Endothelial cell of umbilical vein (primary cell): ENCODE data around the gene DLEC1. TPM values are rescaled to one million over a fixed set of nuclear protein-coding genes. Genes with fewer than 3 reads are reported as not detected.
"Not testable (repeated sequence)": the region's sequence is repeated elsewhere in the genome, so short reads cannot be mapped to it uniquely, and the experiment has no call there.

Source experiments
- BruUV-seq: library from RNA; stranded (reverse); fragments of 400-500 nt; replicated peaks from 2 replicates; lab custom pipeline; 2021; lab: Mats Ljungman, UMichigan
- CTCF ChIA-PET: fragments of 300-600, 350-600 bp; sonication (Branson Sonifier 250); formaldehyde crosslinking; loops from one replicate; lab custom pipeline; 2021; ENCODE audit warnings: antibody characterized with exemption, inconsistent platforms; lab: Charles Lee
- POLR2A ChIA-PET: fragments of 300-600, 350-600 bp; sonication (Branson Sonifier 250); formaldehyde crosslinking; loops from one replicate; lab custom pipeline; 2021; ENCODE audit warnings: antibody characterized with exemption, inconsistent platforms; lab: Charles Lee
- DNase-seq: peaks from one replicate; pipeline ENCODE4 v3.0.0-alpha.2; 2011; ENCODE audit warnings: low read depth, low spot score
- FAIRE-seq: peaks from 2 replicates; lab custom pipeline; 2011; peaks lifted over from hg19 to GRCh38; lab: Jason Lieb, UNC
- H2AFZ ChIP-seq: 2 replicates; pipeline ENCODE4 v1.6.0; 2012; ENCODE audit warnings: low read depth, low read length, control low read depth, inconsistent platforms
- H3K27ac ChIP-seq: 2 replicates; pipeline ENCODE4 v1.5.1; 2011; ENCODE audit warnings: low read depth, mild to moderate bottlenecking, control low read depth, low read length, moderate library complexity; ENCODE audit not compliant: insufficient read depth
- H3K27me3 ChIP-seq, 2 experiments: 2 replicates each; pipeline versions ENCODE4 v1.6.0 to v1.6.1; 2011; ENCODE audit warnings: low read length in 2 of 2, mixed read lengths in 1 of 2; ENCODE audit not compliant: control insufficient read depth in 2 of 2, insufficient read depth in 2 of 2
- H3K36me3 ChIP-seq, 2 experiments: 2 replicates in 1 of 2; 3 replicates in 1 of 2; pipeline ENCODE4 v1.5.1; 2011; ENCODE audit warnings: low read length in 2 of 2, mild to moderate bottlenecking in 1 of 2, moderate library complexity in 1 of 2; ENCODE audit not compliant: control insufficient read depth in 2 of 2, insufficient read depth in 2 of 2; ENCODE audit errors: extremely low read depth in 1 of 2
- H3K4me1 ChIP-seq: 3 replicates; pipeline ENCODE4 v1.5.1; 2011; ENCODE audit warnings: mild to moderate bottlenecking, low read length; ENCODE audit not compliant: control insufficient read depth, insufficient read depth; ENCODE audit errors: extremely low read depth
- H3K4me2 ChIP-seq: 2 replicates; pipeline ENCODE4 v1.6.1; 2011; ENCODE audit warnings: low read length, control low read depth, mixed read lengths; ENCODE audit not compliant: insufficient read depth
- H3K4me3 ChIP-seq, 3 experiments: fragments of 200-600 bp in 1 of 3; sonication (generic), shearing (Covaris generic) in 1 of 3; replicated peaks in 1 of 3; 2 replicates each; pipeline ENCODE4 v1.5.1; 2011 to 2016; ENCODE audit warnings: control low read depth in 3 of 3, low read length in 3 of 3, mild to moderate bottlenecking in 2 of 3, inconsistent platforms in 1 of 3, low read depth in 1 of 3, moderate library complexity in 1 of 3; ENCODE audit not compliant: insufficient read depth in 1 of 3
- H3K79me2 ChIP-seq: 2 replicates; pipeline ENCODE4 v1.6.0; 2012; ENCODE audit warnings: low read length, inconsistent platforms; ENCODE audit not compliant: control insufficient read depth, insufficient read depth
- H3K9ac ChIP-seq: replicated peaks from 2 replicates; pipeline ENCODE3; 2011; ENCODE audit warnings: low read length, control low read depth; ENCODE audit not compliant: insufficient read depth; ENCODE audit errors: extremely low read depth
- H3K9me1 ChIP-seq: replicated peaks from 3 replicates; pipeline ENCODE4 v1.6.0; 2011; ENCODE audit warnings: mild to moderate bottlenecking, low read length; ENCODE audit not compliant: control insufficient read depth, insufficient read depth; ENCODE audit errors: extremely low read depth
- H3K9me3 ChIP-seq: replicated peaks from 2 replicates; pipeline ENCODE4 v1.5.1; 2012; ENCODE audit warnings: low read length, inconsistent platforms; ENCODE audit not compliant: control insufficient read depth, insufficient read depth
- H4K20me1 ChIP-seq: replicated peaks from 2 replicates; pipeline ENCODE3; 2011; ENCODE audit warnings: mild to moderate bottlenecking, low read length; ENCODE audit not compliant: control insufficient read depth, insufficient read depth; ENCODE audit errors: extremely low read depth
- CTCF ChIP-seq, 2 donors: IDR thresholded peaks; 1 replicate in 1 of 2; 2 replicates in 1 of 2; pipeline ENCODE4 v1.5.1; 2011; ENCODE audit warnings: low read length in 2 of 2, mild to moderate bottlenecking in 2 of 2, moderate library complexity in 2 of 2, control low read depth in 1 of 2, inconsistent platforms in 1 of 2, low read depth in 1 of 2; ENCODE audit not compliant: insufficient read depth in 1 of 2; ENCODE audit errors: extremely low read depth in 1 of 2
- EZH2 ChIP-seq: IDR thresholded peaks from 2 replicates; pipeline ENCODE4 v1.6.1; 2012; ENCODE audit warnings: borderline replicate concordance, low read depth, mild to moderate bottlenecking, moderate library complexity, low read length, inconsistent platforms; ENCODE audit not compliant: severe bottlenecking
- FOS ChIP-seq: IDR thresholded peaks from 2 replicates; pipeline ENCODE4 v1.6.1; 2011; ENCODE audit warnings: mild to moderate bottlenecking, low read length, moderate library complexity, borderline replicate concordance; ENCODE audit not compliant: insufficient read depth
- GATA2 ChIP-seq: IDR thresholded peaks from 2 replicates; pipeline ENCODE4 v1.7.0; 2011; ENCODE audit warnings: low read depth, mild to moderate bottlenecking, moderate library complexity, mixed read lengths, low read length; ENCODE audit not compliant: insufficient read length, insufficient read depth
- JUN ChIP-seq: IDR thresholded peaks from 2 replicates; pipeline ENCODE4 v1.6.1; 2011; ENCODE audit warnings: borderline replicate concordance, low read depth; ENCODE audit not compliant: insufficient read length, insufficient read depth
- MAX ChIP-seq: IDR thresholded peaks from 2 replicates; pipeline ENCODE4 v1.6.1; 2011; ENCODE audit not compliant: insufficient read depth, insufficient read length
- MYC ChIP-seq: IDR thresholded peaks from one replicate; pipeline ENCODE4 v1.6.1; 2011; ENCODE audit warnings: mild to moderate bottlenecking, low read depth, low read length
- POLR2A ChIP-seq: IDR thresholded peaks from 2 replicates; pipeline ENCODE4 v1.6.1; 2012; ENCODE audit warnings: low read depth, mild to moderate bottlenecking, control low read depth, low read length
- POLR2AphosphoS5 ChIP-seq: IDR thresholded peaks from 2 replicates; pipeline ENCODE4 v1.6.1; 2012; ENCODE audit warnings: low read depth, mild to moderate bottlenecking, control low read depth, low read length, moderate library complexity; ENCODE audit not compliant: insufficient read depth
- dilution Hi-C: fragments of 300-500 bp; cut with MboI; formaldehyde crosslinking; loops from one replicate; pipeline ENCODE4 v1.15.0; 2019; ENCODE audit warnings: low sequenced_read_pairs; ENCODE audit not compliant: extremely low pct_ligation_motif_present
- intact Hi-C: fragments of 100-400 bp; cut with micrococcal nuclease; formaldehyde crosslinking; loops from one replicate; pipeline ENCODE4 v1.10.0; 2022
- polyA plus RNA-seq, 4 experiments: library from polyadenylated mRNA; depleted of rRNA in 3 of 4; stranded (reverse) in 3 of 4; unstranded in 1 of 4; fragments of >200 nt; gene quantifications; 2 replicates each; pipeline versions ENCODE4 v1.2.1 to v1.2.3, GENCODE V29; 2011 to 2012; ENCODE audit warnings: missing spikeins in 1 of 4
- total RNA-seq: library from RNA; stranded (reverse); gene quantifications from 2 replicates; pipeline ENCODE4 v1.2.3, GENCODE V29; 2021

Gene DLEC1
- total and polyA plus RNA-seq, 2 donors (not counting 3 experiments of a cell fraction or from before 2014, with no cell fraction given) = not detected

- H3K9ac ChIP-seq, H3K4me1 ChIP-seq, POLR2A ChIA-PET, CTCF ChIA-PET, H3K27ac ChIP-seq, H3K79me2 ChIP-seq, dilution Hi-C loops, BruUV-seq, intact Hi-C loops, DNase-seq, H3K36me3 ChIP-seq, H3K4me2 ChIP-seq, FAIRE-seq, H3K4me3 ChIP-seq, H3K9me1 ChIP-seq, H2AFZ ChIP-seq, H3K27me3 ChIP-seq, H4K20me1 ChIP-seq, H3K9me3 ChIP-seq: not testable (repeated sequence)
These were observed 44.2 kb downstream of the DLEC1 start for GRCh38 chr3:38083254-38083653.

- ChIA-PET CTCF (no interaction called here), POLR2A (no interaction called here)
- no peak overlapping the region for H3K4me2 ChIP-seq
- H3K27me3 ChIP-seq = no peaks in the 10 kb centered on the region
- H3K4me1 ChIP-seq = no peaks in the 10 kb centered on the region
- dilution Hi-C loops (no loop called here), intact Hi-C loops (no loop called here)
- H3K36me3 ChIP-seq = no peaks in the 10 kb centered on the region
- no peaks in the 10 kb centered on the region for H3K79me2 ChIP-seq
- H4K20me1 ChIP-seq = no peaks in the 10 kb centered on the region
- TF ChIP-seq FOS (no peak), JUN (no peak), EZH2 (no peak), POLR2A (no peak), CTCF (IDR thresholded peaks at IDR 0.05; ENCODE audit: extremely low read depth in 1 of 2, insufficient read depth in 1 of 2, low read depth in 1 of 2, low read length in 2 of 2) (no peak), MYC (no peak), GATA2 (no peak), POLR2AphosphoS5 (no peak), MAX (no peak)
- BruUV-seq = no TSS peak
- H3K4me3 ChIP-seq = no peak overlapping the region
- FAIRE-seq = no peak
- H3K9ac ChIP-seq = no peak overlapping the region
- no peak overlapping the region for H3K27ac ChIP-seq
- H3K9me1 ChIP-seq = no peaks in the 10 kb centered on the region
- no peaks in the 10 kb centered on the region for H3K9me3 ChIP-seq
- DNase-seq = no peak
- no peak overlapping the region for H2AFZ ChIP-seq
These were observed 44.9 kb downstream of the DLEC1 start for GRCh38 chr3:38083871-38084333.
